GM12891 (cell line): Measurements from ENCODE around the gene SPRR2E.
"Not testable (repeated sequence)": the region's sequence is repeated elsewhere in the genome, so short reads cannot be mapped to it uniquely, and the experiment has no call there.

Experiments used
- POLR2A ChIP-seq: IDR thresholded peaks from 2 replicates; pipeline ENCODE4 v1.6.1; 2011; ENCODE audit warnings: low read depth, low read length, control low read depth
- POLR2AphosphoS5 ChIP-seq: IDR thresholded peaks from 2 replicates; pipeline ENCODE4 v1.6.1; 2011; ENCODE audit warnings: low read depth, low read length, control low read depth
- TAF1 ChIP-seq: IDR thresholded peaks from 2 replicates; pipeline ENCODE4 v1.6.1; 2011; ENCODE audit warnings: low read depth, low read length, control low read depth

DNA sequence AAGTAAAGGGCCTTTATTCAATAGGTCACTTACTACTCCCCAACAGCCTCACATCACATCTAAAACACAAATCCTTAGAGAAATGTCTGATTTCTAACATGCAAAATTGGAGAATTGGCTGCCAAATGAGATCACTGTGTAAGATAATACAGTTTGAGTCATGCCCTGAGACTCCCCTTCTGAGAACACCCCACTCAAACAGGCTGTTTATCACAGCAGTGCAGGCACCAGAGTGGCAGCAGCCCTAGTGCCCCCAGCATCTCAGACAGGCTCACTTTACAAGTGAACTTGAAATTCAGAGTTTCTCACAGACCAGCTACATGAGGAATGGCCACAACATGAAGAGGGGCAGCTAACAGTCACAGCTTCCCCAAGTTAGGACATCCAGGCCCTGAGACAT lies 20.9 kb upstream of the SPRR2E start:
- TF ChIP-seq POLR2A, TAF1, POLR2AphosphoS5: not testable (repeated sequence)
